NOMO-1 treated with dmso at 0.1 percent for 144 hours (cell line): ENCODE results near the gene PNRC2.
"Not testable (repeated sequence)": the region's sequence is repeated elsewhere in the genome, so short reads cannot be mapped to it uniquely, and the experiment has no call there.

Experiments
- DNase-seq: peaks from one replicate; lab custom pipeline; 2025; ENCODE audit not compliant: unreplicated experiment; lab: John Stamatoyannopoulos, UW

The PNRC2 gene

GRCh38 chr1:23947366-23947765 lies 12.3 kb upstream of the PNRC2 start:
- DNase-seq = no peak

- no peak for DNase-seq
Measured at GRCh38 chr1:23953020-23953419, 6.6 kb upstream of the PNRC2 start.

- DNase-seq = no peak
Measured at GRCh38 chr1:23957096-23957495, 2.5 kb upstream of the PNRC2 start.

- DNase-seq = not testable (repeated sequence)
Measured at GRCh38 chr1:23958040-23958809, 1.4 kb upstream of the PNRC2 start.

- DNase-seq = peak; percentile 100
Measured at GRCh38 chr1:23958810-23959460, 693 bp upstream of the PNRC2 start.

- DNase-seq = no peak
Measured at GRCh38 chr1:23960291-23961020, 828 bp downstream of the PNRC2 start.

- no peak for DNase-seq
Measured at GRCh38 chr1:23963617-23964234, 4.1 kb downstream of the PNRC2 start.

- DNase-seq = no peak
Measured at GRCh38 chr1:23964235-23964668, 4.6 kb downstream of the PNRC2 start.

GRCh38 chr1:23964790-23965740 lies 5.4 kb downstream of the PNRC2 start:
- no peak for DNase-seq

GRCh38 chr1:23966973-23967493 lies 7.4 kb downstream of the PNRC2 start:
- no peak for DNase-seq

- DNase-seq = no peak
Measured at GRCh38 chr1:23967871-23968270, 8.2 kb downstream of the PNRC2 start.

- DNase-seq = no peak
Measured at GRCh38 chr1:23977187-23977853, 17.7 kb downstream of the PNRC2 start.

- no peak for DNase-seq
Measured at GRCh38 chr1:23977854-23978191, 18.2 kb downstream of the PNRC2 start.

GRCh38 chr1:23978805-23979204 lies 19.2 kb downstream of the PNRC2 start:
- DNase-seq = no peak

- DNase-seq = no peak
Measured at GRCh38 chr1:23979387-23979880, 19.8 kb downstream of the PNRC2 start.

- peak; percentile 99 for DNase-seq
Measured at GRCh38 chr1:23979881-23980727, 20.5 kb downstream of the PNRC2 start, which contains the start of gene SRSF10. SRSF10 (minus strand) TSS chr1:23980327; CDS start chr1:23980255, 72 bp downstream.

GRCh38 chr1:23980728-23981070 lies 21.1 kb downstream of the PNRC2 start:
- peak; percentile 87 for DNase-seq

GRCh38 chr1:23984417-23985186 lies 25.0 kb downstream of the PNRC2 start:
- no peak for DNase-seq
